ENCODE data around the gene CAPN7.

Gene CAPN7

GRCh38 chr3:15256861-15257341, 50.9 kb downstream of the CAPN7 start:
- no peak overlapping the region for H3K4me3 ChIP-seq (ENCODE audit: low read depth in 1 of 2, low read length in 2 of 2)
- no peaks in the 10 kb centered on the region for H3K9me3 ChIP-seq (ENCODE audit: control insufficient read depth in 1 of 2, low read length in 2 of 2)
- no peaks in the 10 kb centered on the region for H3K4me1 ChIP-seq (ENCODE audit: control insufficient read depth in 1 of 2, insufficient read depth in 2 of 2, low read length in 2 of 2)
- H3K27me3 ChIP-seq (ENCODE audit: low read depth, low read length) = no peaks in the 10 kb centered on the region
- peaks cover 69 to 76% of the 10 kb centered on the region in 2 donors for H3K36me3 ChIP-seq (ENCODE audit: control insufficient read depth in 1 of 2, insufficient read depth in 2 of 2, low read length in 2 of 2)
- H3K27ac ChIP-seq (ENCODE audit: low read length) = no peak overlapping the region

GRCh38 chr3:15258720-15259119, 52.7 kb downstream of the CAPN7 start:
- Histone ChIP-seq H3K36me3 (ENCODE audit: control insufficient read depth in 1 of 2, insufficient read depth in 2 of 2, low read length in 2 of 2) (peaks cover 58 to 70% of the 10 kb centered on the region in 2 donors), H3K27me3 (ENCODE audit: low read depth, low read length) (no peaks in the 10 kb centered on the region), H3K9me3 (ENCODE audit: control insufficient read depth in 1 of 2, low read length in 2 of 2) (no peaks in the 10 kb centered on the region), H3K27ac (ENCODE audit: low read length) (no peak overlapping the region), H3K4me1 (ENCODE audit: control insufficient read depth in 1 of 2, insufficient read depth in 2 of 2, low read length in 2 of 2) (peaks cover 0 to 5% of the 10 kb centered on the region in 2 donors), H3K4me3 (ENCODE audit: low read depth in 1 of 2, low read length in 2 of 2) (no peak overlapping the region)

- peaks cover 4 to 12% of the 10 kb centered on the region in 2 donors for H3K4me1 ChIP-seq (ENCODE audit: control insufficient read depth in 1 of 2, insufficient read depth in 2 of 2, low read length in 2 of 2)
- no peaks in the 10 kb centered on the region for H3K9me3 ChIP-seq (ENCODE audit: control insufficient read depth in 1 of 2, low read length in 2 of 2)
- H3K27ac ChIP-seq (ENCODE audit: low read length) = no peak overlapping the region
- peaks cover 43 to 64% of the 10 kb centered on the region in 2 donors for H3K36me3 ChIP-seq (ENCODE audit: control insufficient read depth in 1 of 2, insufficient read depth in 2 of 2, low read length in 2 of 2)
- no peak overlapping the region for H3K4me3 ChIP-seq (ENCODE audit: low read depth in 1 of 2, low read length in 2 of 2)
- H3K27me3 ChIP-seq (ENCODE audit: low read depth, low read length) = no peaks in the 10 kb centered on the region
Observed at GRCh38 chr3:15260531-15260930, 54.5 kb downstream of the CAPN7 start.

- H3K4me1 ChIP-seq (ENCODE audit: control insufficient read depth in 1 of 2, insufficient read depth in 2 of 2, low read length in 2 of 2) = peaks cover 4 to 16% of the 10 kb centered on the region in 2 donors
- no peak overlapping the region for H3K4me3 ChIP-seq (ENCODE audit: low read depth in 1 of 2, low read length in 2 of 2)
- peaks cover 36 to 63% of the 10 kb centered on the region in 2 donors for H3K36me3 ChIP-seq (ENCODE audit: control insufficient read depth in 1 of 2, insufficient read depth in 2 of 2, low read length in 2 of 2)
- no peaks in the 10 kb centered on the region for H3K27me3 ChIP-seq (ENCODE audit: low read depth, low read length)
- no peaks in the 10 kb centered on the region for H3K9me3 ChIP-seq (ENCODE audit: control insufficient read depth in 1 of 2, low read length in 2 of 2)
- no peak overlapping the region for H3K27ac ChIP-seq (ENCODE audit: low read length)
Observed at GRCh38 chr3:15261274-15261673, 55.2 kb downstream of the CAPN7 start.

GRCh38 chr3:15262021-15262420, 56.0 kb downstream of the CAPN7 start:
- Histone ChIP-seq H3K9me3 (ENCODE audit: control insufficient read depth in 1 of 2, low read length in 2 of 2) (no peaks in the 10 kb centered on the region), H3K4me1 (ENCODE audit: control insufficient read depth in 1 of 2, insufficient read depth in 2 of 2, low read length in 2 of 2) (peaks cover 4 to 16% of the 10 kb centered on the region in 2 donors), H3K36me3 (ENCODE audit: control insufficient read depth in 1 of 2, insufficient read depth in 2 of 2, low read length in 2 of 2) (peaks cover 28 to 56% of the 10 kb centered on the region in 2 donors), H3K4me3 (ENCODE audit: low read depth in 1 of 2, low read length in 2 of 2) (no peak overlapping the region), H3K27me3 (ENCODE audit: low read depth, low read length) (no peaks in the 10 kb centered on the region), H3K27ac (ENCODE audit: low read length) (no peak overlapping the region)

- Histone ChIP-seq H3K27ac (ENCODE audit: low read length) (no peak overlapping the region), H3K4me1 (ENCODE audit: control insufficient read depth in 1 of 2, insufficient read depth in 2 of 2, low read length in 2 of 2) (peaks cover 4 to 27% of the 10 kb centered on the region in 2 donors), H3K9me3 (ENCODE audit: control insufficient read depth in 1 of 2, low read length in 2 of 2) (no peaks in the 10 kb centered on the region), H3K4me3 (ENCODE audit: low read depth in 1 of 2, low read length in 2 of 2) (no peak overlapping the region), H3K36me3 (ENCODE audit: control insufficient read depth in 1 of 2, insufficient read depth in 2 of 2, low read length in 2 of 2) (peaks cover 17 to 45% of the 10 kb centered on the region in 2 donors), H3K27me3 (ENCODE audit: low read depth, low read length) (no peaks in the 10 kb centered on the region)
Observed at GRCh38 chr3:15263120-15263519, 57.1 kb downstream of the CAPN7 start.

DNA sequence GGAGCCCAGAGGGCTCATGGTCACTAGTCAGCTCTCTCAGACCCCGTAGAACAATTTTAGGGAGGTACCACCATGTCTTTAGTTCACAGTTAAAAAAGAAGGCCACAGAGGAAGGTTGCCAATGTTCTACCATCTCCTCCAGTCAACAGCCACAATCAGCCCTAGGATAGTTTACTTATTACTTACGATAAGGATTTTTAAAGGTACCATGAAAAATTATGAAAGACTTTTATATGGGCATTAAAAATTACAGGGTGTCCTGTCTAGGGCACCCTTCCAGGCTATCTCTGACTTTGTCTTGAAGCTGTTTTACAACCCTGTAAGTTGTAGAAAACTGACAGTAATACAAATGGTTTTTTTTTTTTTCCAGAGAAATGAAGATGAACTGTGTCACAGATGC, 57.9 kb downstream of the CAPN7 start:
- Histone ChIP-seq H3K4me3 (ENCODE audit: low read depth in 1 of 2, low read length in 2 of 2) (no peak overlapping the region), H3K27me3 (ENCODE audit: low read depth, low read length) (no peaks in the 10 kb centered on the region), H3K9me3 (ENCODE audit: control insufficient read depth in 1 of 2, low read length in 2 of 2) (no peaks in the 10 kb centered on the region), H3K36me3 (ENCODE audit: control insufficient read depth in 1 of 2, insufficient read depth in 2 of 2, low read length in 2 of 2) (peaks cover 13 to 38% of the 10 kb centered on the region in 2 donors), H3K4me1 (ENCODE audit: control insufficient read depth in 1 of 2, insufficient read depth in 2 of 2, low read length in 2 of 2) (peaks cover 6 to 32% of the 10 kb centered on the region in 2 donors), H3K27ac (ENCODE audit: low read length) (no peak overlapping the region)

- H3K9me3 ChIP-seq (ENCODE audit: control insufficient read depth in 1 of 2, low read length in 2 of 2) = no peaks in the 10 kb centered on the region
- H3K27ac ChIP-seq (ENCODE audit: low read length) = no peak overlapping the region
- H3K27me3 ChIP-seq (ENCODE audit: low read depth, low read length) = no peaks in the 10 kb centered on the region
- H3K36me3 ChIP-seq (ENCODE audit: control insufficient read depth in 1 of 2, insufficient read depth in 2 of 2, low read length in 2 of 2) = peaks cover 13 to 32% of the 10 kb centered on the region in 2 donors
- H3K4me1 ChIP-seq (ENCODE audit: control insufficient read depth in 1 of 2, insufficient read depth in 2 of 2, low read length in 2 of 2) = peaks cover 10 to 32% of the 10 kb centered on the region in 2 donors
- no peak overlapping the region for H3K4me3 ChIP-seq (ENCODE audit: low read depth in 1 of 2, low read length in 2 of 2)
Observed at GRCh38 chr3:15264486-15264885, 58.4 kb downstream of the CAPN7 start.

GRCh38 chr3:15265655-15266509, 59.8 kb downstream of the CAPN7 start:
- no peaks in the 10 kb centered on the region for H3K9me3 ChIP-seq (ENCODE audit: control insufficient read depth in 1 of 2, low read length in 2 of 2)
- peaks cover 19% of the 10 kb centered on the region in 2 donors for H3K36me3 ChIP-seq (ENCODE audit: control insufficient read depth in 1 of 2, insufficient read depth in 2 of 2, low read length in 2 of 2)
- H3K4me1 ChIP-seq (ENCODE audit: control insufficient read depth in 1 of 2, insufficient read depth in 2 of 2, low read length in 2 of 2) = peaks cover 10 to 32% of the 10 kb centered on the region in 2 donors
- no peak overlapping the region for H3K27ac ChIP-seq (ENCODE audit: low read length)
- no peaks in the 10 kb centered on the region for H3K27me3 ChIP-seq (ENCODE audit: low read depth, low read length)
- H3K4me3 ChIP-seq (ENCODE audit: low read depth in 1 of 2, low read length in 2 of 2) = no peak overlapping the region

DNA sequence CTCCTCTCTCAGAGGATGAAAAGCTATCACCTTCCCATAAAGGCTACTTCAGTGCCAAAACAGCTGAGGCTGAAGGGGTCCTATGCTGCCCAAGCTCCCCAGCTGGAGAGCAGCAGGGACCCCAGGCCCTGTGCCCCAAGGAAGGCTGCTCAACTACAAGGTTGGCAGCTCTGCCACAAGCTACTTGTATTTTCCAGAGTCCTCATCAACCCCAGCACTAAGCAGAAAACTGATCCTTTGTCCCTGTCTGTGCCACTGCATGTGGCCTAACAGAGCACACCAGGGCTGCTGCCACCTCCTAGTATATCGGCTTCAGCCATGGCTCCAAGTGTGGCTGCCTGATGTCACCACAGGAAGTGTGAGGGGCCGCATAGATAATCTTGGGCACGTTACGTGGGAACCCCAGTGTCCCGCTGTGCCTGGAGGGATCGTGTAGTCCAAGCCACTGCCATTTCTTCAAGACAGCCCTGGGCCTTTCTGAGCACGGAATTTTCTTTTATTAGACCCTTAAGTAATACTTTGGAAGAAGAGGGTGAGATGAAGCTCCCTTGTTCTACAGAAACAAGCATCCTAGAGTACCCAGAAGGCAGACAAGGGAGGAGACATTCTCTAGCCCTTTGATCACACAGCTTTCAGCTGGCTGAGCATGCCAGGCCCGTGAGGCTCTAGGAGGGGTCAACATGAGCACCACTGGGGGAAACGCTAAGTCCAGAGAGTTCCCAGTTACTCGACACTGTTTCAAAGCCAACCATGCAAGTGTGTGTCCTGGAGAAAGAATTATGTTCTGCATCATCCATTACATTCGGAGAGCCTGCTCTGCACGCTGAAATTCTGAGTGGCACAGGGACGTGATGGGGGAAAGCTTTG, 60.7 kb downstream of the CAPN7 start:
- Histone ChIP-seq H3K27me3 (ENCODE audit: low read depth, low read length) (no peaks in the 10 kb centered on the region), H3K4me1 (ENCODE audit: control insufficient read depth in 1 of 2, insufficient read depth in 2 of 2, low read length in 2 of 2) (peaks cover 10 to 32% of the 10 kb centered on the region in 2 donors), H3K27ac (ENCODE audit: low read length) (no peak overlapping the region), H3K4me3 (ENCODE audit: low read depth in 1 of 2, low read length in 2 of 2) (no peak overlapping the region), H3K36me3 (ENCODE audit: control insufficient read depth in 1 of 2, insufficient read depth in 2 of 2, low read length in 2 of 2) (peaks cover 10 to 13% of the 10 kb centered on the region in 2 donors), H3K9me3 (ENCODE audit: control insufficient read depth in 1 of 2, low read length in 2 of 2) (no peaks in the 10 kb centered on the region)

DNA sequence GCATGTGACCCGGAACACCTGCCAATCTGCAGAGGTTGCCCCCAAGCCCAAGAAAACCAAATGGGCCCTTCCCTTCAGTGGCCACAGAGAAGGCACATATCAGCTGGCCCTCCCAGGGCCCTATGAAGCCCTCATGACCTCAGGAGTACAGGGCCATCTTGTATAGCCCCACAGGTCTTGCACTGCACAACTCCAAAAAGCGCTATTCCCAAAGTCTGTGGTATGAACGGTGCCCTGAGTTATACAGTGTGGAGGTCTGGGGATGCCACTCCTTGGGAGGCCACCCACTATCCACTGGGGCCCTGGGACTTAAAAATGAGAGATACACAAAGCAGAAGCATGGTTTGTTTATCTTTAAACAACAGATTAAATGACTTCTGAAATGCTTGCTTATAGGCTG, 61.5 kb downstream of the CAPN7 start:
- H3K4me3 ChIP-seq (ENCODE audit: low read depth in 1 of 2, low read length in 2 of 2) = no peak overlapping the region
- no peaks in the 10 kb centered on the region for H3K9me3 ChIP-seq (ENCODE audit: control insufficient read depth in 1 of 2, low read length in 2 of 2)
- no peaks in the 10 kb centered on the region for H3K27me3 ChIP-seq (ENCODE audit: low read depth, low read length)
- H3K4me1 ChIP-seq (ENCODE audit: control insufficient read depth in 1 of 2, insufficient read depth in 2 of 2, low read length in 2 of 2) = peaks cover 10 to 32% of the 10 kb centered on the region in 2 donors
- peaks cover 7 to 13% of the 10 kb centered on the region in 2 donors for H3K36me3 ChIP-seq (ENCODE audit: control insufficient read depth in 1 of 2, insufficient read depth in 2 of 2, low read length in 2 of 2)
- no peak overlapping the region for H3K27ac ChIP-seq (ENCODE audit: low read length)
